Measurements from ENCODE around the gene HCN2.

The HCN2 gene

GRCh38 chr19:589693-590395 lies at the start of gene HCN2:
HCN2 (plus strand) TSS chr19:589881; CDS start chr19:589946, 65 bp downstream.
- no peak for DNase-seq (ENCODE audit: low read depth, low spot score)

- DNase-seq (ENCODE audit: low read depth, low spot score), result no peak
Observed at GRCh38 chr19:540867-541637, 48.6 kb upstream of the HCN2 start.

DNA sequence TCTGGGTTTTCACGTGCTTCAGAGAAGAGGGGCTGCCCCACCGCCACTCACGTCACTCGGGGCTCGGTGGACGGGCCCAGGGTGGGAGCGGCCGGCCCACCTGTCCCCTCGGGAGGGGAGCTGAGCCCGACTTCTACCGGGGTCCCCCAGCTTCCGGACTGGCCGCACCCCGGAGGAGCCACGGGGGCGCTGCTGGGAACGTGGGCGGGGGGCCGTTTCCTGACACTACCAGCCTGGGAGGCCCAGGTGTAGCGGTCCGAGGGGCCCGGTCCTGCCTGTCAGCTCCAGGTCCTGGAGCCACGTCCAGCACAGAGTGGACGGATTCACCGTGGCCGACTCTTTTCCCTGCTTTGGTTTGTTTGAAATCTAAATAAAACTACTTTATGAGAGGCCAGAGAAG lies 48.0 kb upstream of the HCN2 start:
- DNase-seq (ENCODE audit: low read depth, low spot score), result no peak

GRCh38 chr19:542173-542866 lies 47.4 kb upstream of the HCN2 start:
- DNase-seq (ENCODE audit: low read depth, low spot score), result no peak

DNA sequence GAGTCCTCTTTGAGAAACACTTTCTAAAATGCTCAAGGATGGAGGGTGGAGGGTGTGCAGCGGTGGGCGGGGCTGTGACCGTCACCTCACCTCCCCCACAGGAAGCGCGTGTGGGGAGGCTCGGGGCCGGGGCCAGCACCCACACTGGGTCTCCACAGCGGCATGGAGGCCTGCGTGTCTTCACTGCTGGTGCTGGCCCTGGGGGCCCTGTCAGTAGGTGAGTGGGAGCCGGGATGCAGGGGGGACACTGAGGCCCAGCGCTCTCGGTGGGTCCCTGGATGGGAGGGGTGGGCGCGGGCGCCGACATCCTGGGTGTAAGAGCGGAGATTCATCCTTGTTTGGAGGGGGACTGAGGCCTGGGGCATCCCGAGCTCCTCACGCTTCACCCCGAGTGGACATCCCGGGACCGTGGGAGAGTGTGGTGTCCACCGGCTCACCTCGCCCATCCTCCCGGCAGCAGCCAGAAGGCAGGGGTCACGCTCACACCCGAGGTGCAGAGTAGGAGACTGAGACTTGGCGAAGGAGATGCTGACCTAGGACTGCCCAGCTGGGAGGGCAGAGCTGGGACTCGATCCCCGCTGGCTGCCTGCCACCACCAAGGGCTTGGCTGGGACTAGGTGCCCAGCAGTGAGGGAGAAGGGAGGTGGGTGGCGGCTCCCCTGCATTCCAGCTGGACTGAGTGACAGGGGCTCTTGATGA lies 45.6 kb upstream of the HCN2 start, which contains the start of gene GZMM:
Gene GZMM, plus strand, starts transcription at position 144 of the 699 bp plus-strand sequence. Its CDS starts 19 bp downstream, at position 163.
- DNase-seq (ENCODE audit: low read depth, low spot score), result no peak

GRCh38 chr19:547117-547516 lies 42.6 kb upstream of the HCN2 start:
- no peak for DNase-seq (ENCODE audit: low read depth, low spot score)

DNA sequence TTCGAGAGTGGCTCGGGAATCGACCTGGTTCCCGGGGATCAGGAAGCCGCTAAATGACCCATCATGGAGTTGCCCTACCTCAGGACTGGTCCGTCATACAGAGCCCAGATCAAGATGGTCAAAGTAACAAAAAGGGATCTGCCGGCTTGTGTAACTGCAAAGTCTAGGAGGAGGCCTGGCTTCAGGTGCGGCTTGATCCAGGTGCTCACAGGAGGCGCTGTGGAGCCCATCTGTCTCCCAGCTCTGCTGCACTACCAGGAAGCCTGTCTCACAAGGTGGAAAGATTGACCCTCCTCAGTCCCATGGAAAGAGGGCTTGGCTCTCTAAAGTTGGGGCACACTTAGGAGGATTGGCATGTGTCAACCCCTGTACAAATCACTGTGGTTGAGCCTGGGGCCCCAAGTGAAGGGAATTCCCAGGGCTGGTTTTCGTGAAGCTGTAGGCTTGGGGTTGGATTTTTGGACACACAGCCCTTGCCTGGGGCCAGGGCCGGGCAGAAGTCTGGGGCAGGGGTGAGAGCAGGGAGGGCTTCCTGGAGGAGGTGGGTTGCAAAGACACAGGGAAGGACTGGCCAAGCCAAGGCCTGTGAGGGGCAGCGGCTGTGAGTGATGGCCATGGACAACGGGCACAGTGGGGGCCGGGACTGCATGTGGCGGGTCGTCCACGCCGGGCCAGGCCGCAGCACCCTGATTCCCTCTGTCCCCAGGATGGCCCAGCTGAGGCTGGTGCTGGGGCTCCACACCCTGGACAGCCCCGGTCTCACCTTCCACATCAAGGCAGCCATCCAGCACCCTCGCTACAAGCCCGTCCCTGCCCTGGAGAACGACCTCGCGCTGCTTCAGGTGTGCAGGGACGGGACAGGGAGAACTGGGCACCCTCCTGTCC lies 41.6 kb upstream of the HCN2 start:
- DNase-seq (ENCODE audit: low read depth, low spot score), result no peak

- DNase-seq (ENCODE audit: low read depth, low spot score), result no peak
Observed at GRCh38 chr19:548886-549830, 40.5 kb upstream of the HCN2 start.

GRCh38 chr19:554817-555216 lies 34.9 kb upstream of the HCN2 start:
- no peak for DNase-seq (ENCODE audit: low read depth, low spot score)

DNA sequence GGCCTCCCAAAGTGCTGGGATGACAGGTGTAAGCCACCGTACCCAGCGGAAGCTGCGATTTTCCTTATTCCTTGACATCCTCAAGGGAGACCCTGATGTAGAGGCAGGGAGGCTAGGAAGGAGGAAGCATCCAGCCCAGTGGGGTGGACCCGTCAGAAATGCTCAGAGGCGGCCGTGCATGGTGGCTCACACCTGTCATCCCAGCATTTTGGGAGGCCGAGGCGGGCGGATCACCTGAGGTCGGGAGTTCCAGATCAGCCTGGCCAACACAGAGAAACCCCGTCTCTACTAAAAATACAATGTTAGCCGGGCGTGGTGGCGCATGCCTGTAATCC lies 34.2 kb upstream of the HCN2 start:
- no peak for DNase-seq (ENCODE audit: low read depth, low spot score)

DNA sequence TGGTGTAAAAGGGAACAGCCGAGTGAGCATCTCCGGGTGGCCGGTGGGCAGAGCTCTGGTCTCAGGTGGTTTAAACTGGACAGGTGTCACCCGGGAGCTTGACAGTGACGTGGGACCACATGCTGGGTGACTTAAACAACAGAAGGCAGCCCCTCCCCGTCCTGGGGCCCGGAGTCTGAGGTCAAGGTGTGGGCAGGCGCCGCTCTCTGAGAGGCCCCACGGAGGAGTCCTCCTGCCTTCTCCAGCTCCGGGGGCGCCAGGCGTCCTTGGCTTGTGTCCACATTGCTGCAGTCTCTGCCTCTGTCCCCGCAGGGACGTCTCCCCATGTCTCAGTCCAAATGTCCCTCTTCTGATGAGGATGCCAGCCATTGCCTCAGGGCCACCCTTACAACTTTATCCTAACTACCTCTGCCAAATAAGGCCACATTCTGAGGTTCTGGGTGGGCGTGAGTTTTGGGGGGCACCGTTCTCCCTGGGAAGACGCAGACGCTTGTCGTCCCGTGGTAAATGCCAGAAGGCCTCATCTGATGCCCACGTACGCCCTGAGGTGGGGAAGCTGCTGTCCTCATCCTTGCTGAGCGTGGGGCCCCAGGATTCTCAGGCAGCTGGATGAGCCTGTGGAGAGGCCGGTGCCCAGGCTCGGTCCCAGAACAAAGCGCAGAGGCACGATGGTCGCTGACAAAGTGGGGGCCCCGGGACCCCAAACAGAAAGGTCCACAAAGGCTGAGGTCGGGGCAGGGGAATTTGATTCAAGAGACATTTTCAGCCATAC lies 32.9 kb upstream of the HCN2 start:
- DNase-seq (ENCODE audit: low read depth, low spot score), result no peak

DNA sequence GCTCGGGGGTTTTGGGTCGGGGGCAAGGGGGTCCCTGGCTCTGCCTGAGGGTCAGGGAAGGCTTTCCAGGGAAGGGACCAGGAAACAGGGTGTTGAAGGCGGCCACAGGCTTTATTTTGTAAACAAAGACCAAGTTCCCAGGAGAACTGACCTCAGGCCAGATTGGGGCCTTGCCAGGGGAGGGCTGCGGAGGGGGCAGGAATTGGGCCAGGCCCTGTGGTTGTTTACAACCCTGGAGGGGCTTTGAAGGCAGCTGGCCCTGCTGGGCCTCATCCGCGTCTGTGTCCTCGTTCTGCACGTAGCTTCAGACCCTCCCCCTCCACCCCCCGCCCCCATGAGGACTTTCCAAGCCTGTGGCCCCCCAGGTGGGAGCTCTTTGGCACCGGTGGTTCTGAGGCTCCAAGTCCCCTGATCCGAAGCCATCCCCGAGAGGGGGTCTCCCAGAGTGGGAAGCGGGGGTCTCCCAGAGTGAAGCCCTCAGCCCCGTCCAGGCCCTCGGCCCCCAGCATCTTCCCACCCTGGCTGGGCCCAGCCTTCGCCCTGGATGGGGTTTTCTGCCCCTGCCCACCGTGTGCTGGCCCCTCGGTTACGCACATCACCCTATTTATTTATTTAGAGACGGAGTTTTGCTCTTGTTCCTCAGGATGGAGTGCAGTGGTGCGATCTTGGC lies 30.8 kb upstream of the HCN2 start:
- DNase-seq (ENCODE audit: low read depth, low spot score), result no peak

- no peak for DNase-seq (ENCODE audit: low read depth, low spot score)
Observed at GRCh38 chr19:560121-560520, 29.6 kb upstream of the HCN2 start.

DNA sequence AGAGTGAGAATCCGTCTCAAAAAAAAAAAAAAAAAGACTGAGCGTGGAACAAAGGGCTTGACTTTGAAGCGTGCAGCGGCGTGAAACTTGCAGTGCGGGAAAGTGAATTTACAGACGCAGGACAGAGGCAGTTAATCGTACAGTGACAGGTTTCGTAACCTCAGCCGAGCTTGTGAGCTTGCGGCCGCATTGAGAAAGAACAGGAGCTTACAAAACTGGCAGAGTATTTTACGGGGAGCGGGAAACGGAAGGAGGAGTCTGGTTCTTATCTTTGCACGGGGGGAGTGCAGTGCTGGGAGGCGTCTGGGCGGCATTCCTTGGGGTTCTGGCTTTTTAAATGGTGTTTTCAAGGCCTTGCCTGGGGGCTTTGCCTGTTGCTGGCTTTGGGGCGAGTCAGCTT lies 23.3 kb upstream of the HCN2 start:
- no peak for DNase-seq (ENCODE audit: low read depth, low spot score)

- no peak for DNase-seq (ENCODE audit: low read depth, low spot score)
Observed at GRCh38 chr19:566844-567243, 22.8 kb upstream of the HCN2 start.

DNA sequence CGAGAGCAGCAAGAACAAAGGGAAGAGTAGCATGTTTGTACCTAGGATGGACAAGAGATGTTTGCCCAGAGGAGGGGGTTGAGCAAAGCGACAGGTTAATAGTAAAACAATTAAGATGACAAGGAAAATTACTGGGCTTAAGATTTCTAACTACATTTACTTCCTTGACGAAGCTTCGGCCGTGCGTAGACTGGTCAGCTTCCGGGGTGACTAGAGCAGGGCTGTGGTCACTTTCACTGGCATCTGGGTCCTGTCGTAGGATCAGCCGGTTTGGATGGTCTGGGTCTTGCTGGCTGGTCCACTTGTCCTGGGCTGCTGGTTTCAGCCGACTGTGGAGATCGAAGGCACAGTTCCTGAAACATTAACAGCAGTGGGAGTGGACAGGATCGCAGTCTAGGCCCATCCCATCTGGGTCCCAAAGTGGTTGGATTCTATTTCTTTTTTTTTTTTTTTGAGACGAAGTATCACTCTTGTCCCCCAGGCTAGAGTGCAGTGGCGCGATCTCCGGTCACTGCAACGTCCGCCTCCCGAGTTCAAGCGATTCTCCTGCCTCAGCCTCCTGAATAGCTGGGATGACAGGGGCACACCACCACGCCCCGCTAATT lies 22.3 kb upstream of the HCN2 start:
- DNase-seq (ENCODE audit: low read depth, low spot score), result no peak

- no peak for DNase-seq (ENCODE audit: low read depth, low spot score)
Observed at GRCh38 chr19:570251-570686, 19.4 kb upstream of the HCN2 start.

DNA sequence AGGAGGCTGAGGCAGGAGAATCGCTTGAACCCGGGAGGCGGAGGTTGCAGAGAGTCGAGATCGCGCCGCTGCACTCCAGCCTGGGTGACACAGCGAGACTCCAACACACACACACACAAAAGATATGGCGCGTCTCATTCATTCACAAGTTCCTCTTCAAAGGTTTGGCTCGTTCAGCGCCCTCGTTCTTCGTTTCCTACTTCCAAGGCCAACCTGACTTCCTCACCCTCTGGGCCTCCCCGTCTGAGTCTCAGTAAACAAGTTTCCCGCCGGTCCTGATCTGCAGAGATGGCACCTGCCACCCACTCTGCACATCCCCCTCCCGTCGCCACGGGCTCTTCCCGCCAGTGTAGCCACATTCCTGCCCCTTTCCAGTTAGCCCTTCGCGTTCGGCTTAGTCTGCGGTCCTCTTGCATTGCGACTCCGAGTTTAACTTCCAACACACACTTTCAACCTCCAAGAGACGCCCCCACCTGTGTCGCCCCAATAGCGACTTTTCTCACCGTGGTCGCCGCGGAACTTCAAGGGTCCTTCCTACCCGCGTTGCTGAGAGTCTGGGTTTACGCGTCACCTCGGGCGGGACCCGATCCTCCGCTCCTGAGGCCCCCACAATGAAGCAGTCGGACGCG lies 18.6 kb upstream of the HCN2 start:
- DNase-seq (ENCODE audit: low read depth, low spot score), result no peak

Measured in smooth muscle cell of the brain vasculature (primary cell).